T1000 (cell line): ENCODE data around the gene VWA5A.

ENCODE experiments used
- DNase-seq: peaks from one replicate; lab custom pipeline; 2025; ENCODE audit warnings: mixed read lengths; lab: John Stamatoyannopoulos, UW

Gene VWA5A

DNA sequence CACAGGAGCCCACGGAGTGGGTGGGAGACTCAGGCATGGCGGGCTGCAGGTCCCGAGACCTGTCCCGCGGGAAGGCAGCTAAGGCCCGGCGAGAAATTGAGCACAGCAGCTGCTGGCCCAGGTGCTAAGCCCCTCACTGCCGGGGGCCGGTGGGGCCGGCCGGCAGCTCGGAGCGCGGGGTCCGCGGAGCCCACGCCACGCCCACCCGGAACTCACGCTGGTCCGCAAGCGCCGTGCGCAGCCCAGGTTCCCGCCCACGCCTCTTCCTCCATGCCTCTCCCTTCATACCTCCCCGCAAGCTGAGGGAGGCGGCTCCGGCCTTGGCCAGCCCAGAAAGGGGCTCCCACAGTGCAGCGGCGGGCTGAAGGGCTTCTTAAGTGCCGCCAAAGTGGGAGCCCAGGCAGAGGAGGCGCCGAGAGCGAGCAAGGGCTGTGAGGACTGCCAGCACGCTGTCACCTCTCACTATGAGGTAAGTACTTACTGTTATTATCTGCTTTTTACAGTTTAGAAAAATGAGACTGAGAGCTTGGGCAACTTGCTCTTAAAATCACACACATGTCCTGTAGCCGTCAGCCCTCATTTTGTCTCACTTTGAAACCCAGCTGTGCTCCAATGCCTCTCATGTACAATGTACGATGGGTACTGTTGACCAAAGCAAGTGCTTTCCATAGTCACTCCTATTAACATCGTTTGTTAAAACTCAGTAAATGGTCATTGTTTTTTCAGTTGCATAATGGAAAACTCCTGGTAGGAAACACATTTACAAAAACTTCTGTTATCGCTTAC is 55.7 kb downstream of the VWA5A start:
- DNase-seq, result no peak

DNA sequence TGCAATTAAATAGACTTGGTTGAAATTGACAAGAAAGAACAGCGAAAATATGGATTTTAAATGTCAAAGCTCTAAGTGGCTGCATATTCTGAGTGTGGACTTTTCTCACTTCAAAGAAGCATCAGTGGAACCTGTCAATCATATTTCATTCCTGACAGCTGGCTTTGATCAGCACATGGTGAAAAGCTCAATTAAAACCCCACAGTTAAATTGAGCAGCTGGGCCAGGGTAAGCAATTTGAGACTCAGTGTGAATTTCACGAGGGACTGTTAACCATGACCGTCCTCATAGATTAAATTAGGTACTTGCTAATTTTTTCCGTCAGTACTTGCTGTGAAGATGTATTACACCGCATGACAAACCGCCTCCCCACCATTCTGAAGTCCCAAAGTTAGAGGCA is 56.9 kb downstream of the VWA5A start:
- DNase-seq, result no peak

DNA sequence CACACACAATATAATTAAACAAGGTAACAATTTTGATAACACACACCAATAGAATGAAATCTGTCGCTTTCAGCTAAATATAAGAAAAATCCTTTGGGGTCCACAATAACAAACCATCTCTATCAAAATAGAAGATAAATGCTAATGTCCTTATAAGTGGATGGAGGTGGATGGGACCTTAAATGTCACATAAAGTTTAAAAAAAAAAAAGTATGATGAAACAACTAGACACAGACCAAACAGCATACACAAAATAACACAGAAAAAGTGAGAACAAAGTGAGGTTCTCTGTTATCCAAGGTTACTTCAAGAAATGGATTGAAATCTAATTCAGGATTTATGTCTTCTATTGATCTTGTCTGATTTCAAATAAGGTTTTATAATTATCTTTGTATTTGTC is 57.3 kb downstream of the VWA5A start:
- DNase-seq, result no peak

DNA sequence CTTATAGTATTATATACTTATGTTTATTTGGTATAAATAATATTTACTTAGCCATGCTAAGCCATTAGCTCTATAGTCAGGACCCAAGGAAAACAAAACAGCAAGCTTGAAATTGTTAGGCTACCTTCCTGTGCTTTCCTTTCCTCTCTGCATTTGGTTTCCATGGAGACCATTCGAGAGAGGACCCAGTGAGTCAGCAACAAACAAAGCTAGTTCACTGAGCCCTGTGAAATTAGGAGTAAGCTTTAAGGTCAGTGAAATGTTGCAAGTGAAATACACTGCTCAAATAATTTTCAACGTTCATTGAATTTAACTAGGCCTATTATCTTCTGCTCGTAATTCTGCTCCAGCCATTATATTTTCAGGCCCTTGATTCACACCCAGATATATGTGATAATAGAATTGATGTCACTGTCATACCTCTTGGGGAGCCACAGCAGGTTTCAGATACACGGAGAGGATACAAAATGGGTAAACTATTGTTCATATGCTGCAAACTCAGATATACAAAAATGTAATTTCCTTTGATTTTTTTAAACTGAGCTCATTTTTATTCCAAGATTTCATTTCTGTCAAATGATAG is 58.8 kb downstream of the VWA5A start:
- DNase-seq, result no peak

DNA sequence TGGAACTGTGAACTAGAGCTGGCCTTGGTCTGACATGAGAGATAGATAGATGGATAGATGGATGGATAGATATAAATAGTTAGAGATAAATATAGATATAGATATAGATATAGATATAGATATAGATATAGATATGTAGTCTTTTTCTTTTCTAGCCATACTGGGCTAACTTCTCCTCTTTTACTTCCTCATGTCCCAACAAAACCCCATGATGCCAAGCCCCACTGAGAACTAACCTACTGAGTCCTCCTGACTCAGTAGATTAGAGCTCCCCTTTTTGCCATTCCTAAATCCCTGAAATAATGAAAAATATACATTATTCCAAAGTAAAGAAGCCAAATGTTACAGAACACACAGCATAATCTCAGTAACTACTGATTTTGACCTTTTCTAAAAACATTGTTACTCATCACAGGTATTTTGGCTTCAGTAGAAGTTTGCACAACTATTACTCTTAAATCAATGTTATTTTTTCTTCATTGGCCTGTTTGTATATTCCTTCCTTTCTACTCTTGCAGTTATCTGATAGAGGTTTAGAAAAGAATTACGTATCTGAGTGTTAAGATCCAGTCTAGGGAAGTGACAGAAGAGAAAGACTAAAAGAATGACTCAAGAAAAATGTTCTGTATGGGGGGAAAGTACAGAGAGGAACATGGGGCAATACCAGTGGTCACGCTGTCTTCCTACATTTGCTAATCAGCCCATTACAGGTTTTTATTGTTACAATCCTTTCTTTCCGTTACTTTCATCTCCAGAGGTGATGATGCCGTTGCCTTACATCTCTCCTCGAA is 61.9 kb downstream of the VWA5A start:
- no peak for DNase-seq

DNA sequence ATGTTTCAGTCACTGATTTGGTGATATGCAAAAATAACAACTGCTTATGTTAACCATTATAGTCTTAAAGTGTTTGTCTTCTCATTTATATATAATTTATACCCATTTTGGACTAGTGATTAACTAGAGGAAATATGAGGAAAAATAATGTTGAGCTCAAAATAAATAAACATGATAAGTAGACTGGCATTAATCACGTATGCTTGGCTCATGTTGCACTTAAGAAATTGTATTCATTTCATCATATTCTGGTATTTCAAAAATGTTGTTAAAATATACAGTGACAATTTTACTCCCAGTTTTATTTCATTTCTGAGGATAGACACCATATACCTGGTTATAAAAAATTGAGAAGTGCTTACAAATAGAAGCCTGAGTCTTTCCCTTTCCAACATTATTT is 64.1 kb downstream of the VWA5A start:
- DNase-seq, result no peak

DNA sequence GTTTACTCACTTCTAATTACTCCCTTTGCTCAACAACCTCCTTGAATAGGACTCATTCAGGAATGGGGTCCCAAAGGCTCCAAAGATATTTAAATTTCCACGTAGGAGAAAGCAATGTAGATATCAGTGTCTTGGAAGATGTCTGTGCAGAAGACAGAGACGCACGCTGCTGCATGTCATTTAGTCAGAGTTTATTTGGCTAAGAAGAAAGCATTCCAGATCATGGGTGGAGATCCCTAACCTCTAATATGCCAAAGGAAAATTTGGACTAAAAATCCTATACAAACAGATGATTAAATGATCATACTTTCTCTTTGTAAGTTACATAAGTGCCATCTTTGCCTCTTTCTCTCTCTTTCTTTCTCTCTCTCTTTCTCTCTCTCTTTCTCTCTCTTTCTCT is 67.8 kb downstream of the VWA5A start, which contains the start of gene OR10D3:
TSS of gene OR10D3 (plus strand) at position 278 of the 400 bp plus-strand sequence. CDS start 1,925 bp downstream, outside the sequence.
- DNase-seq, result no peak

DNA sequence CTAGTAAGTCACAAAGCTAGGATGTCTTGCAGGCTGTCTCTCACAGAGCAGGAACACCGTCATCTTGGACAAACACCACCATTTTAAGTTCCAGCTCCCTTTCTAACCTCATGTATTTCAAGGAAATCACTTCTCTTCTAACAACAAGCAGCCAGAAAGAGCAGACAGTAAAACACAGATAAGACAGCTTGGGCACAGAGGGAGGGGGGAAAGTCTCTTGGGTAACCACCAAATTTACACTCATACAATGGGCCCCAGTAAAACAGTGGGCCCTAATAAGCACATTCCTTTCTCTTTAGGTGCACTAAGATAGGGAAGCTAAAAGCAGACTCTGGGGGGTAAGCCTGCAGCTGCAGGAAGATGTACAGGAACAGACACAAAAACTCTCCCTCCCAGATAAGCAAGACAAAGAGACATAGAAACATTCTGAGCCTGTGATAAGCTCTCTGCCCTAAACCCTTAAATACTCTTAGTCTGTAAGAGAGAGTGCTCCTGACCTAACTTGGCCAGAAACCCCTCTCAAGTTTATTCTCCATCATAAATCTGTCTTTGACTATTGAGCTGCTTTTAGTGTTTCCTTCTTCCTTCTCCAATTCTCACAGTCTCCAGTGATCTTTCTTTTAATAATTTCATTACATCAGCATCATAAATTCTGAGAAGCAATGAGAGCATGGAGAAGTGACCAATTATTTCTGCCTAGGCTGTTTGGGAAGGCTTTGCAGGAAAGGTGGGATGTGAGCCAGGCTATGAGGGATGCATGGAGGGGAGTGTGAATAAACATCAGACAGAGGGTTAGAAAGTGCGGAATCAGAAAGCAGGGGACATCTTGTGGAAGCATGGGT is 75.3 kb downstream of the VWA5A start:
- DNase-seq, result no peak

DNA sequence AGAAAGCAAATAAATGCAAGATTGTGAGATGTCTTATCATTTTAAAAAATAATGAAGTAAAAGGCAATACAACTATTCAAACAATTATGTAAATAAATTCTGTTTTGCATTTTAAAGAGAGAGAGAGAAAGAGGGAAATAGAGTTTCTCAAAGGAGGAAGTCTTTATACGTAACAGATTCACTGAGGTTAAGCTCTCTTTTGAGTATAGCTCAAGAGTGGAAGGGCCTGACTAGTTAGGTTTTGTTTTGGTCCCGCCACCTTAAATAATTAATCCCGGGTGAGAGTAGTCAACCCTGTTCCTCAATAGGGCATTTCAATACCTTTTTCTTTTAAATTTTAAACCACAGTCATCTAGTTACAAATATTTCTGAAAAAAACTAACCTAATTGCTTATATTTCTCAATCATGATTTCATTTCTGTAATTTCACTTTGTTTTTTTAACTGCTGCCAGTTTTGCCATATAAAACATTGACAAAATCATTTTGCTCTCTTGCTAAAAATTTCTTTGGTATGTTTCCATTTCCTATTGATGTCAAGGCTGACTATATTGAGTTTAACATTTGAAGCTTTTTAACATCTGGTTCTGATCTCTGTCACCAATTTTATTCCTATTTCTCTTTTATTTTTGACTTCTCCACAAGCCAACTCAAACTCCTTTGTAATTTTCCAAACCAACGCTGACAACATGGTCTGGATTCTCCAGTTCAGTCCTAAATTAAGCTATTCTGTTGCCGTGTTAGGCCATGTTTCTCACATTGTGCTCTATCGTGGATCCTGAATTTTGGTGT is 78.2 kb downstream of the VWA5A start:
- no peak for DNase-seq

DNA sequence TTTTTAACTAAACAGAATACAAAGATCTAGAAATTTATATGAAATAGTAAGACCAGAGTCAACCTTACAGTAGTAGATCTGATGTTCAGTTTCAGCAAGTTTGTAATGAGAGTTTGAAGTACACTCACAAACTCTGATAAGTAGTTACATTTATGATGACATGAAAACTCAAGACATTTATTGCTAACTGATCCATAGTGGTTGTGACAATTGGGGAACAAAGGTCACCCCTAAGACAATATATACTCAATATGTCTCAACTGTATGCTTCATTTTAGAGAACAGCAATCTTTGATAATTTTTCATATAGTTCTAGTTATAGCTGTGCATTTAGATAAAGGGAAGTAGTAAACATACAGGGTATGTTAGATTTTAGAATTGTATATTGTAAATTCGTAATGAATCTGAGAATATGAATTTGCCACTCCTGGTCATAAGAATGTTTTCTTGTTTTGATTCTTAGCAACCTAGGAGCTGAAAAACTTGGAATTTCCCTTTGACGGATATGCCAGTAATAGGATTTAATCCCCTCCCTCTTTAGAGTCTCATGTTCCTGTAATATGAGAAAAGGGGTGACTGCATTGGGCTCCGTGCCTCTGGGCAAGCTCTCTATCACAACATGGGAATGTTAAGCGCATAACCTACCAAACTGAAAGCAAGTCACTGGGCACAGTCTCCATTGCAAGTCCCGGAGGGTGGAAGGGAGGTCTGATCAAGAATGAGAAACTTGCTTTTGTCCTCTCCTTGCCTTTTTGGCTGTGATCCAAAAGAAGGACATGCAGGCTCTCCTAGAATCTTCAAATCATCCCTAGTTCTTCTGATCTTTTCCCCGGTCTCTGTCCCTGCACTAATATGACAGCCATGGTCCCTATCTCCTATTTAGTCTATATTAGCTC is 79.3 kb downstream of the VWA5A start:
- DNase-seq, result no peak

DNA sequence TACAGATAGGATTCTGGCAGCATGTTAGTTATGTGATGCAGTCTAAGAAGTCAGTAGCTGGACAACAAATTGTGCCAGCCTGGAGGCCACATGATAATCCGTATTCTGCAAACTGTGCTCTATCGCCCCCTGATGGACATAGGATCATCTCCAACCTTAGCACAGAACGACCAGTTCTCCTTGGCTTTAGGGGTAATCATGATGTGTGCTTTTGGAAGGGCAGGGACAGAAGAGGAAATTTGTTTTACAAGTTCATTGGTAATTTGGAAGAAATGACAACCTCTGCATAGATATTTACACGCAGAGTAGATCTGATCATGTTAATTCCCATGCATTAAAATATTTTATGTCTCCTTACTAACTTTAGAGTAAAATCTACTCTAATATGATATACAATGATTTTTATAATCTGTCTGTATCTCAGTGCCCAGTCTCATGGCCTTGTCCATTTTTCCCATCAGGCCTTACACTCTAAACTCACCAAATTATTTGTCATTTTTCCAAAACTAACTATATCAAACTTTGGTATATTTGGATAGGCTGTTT is 80.0 kb downstream of the VWA5A start:
- DNase-seq, result no peak
